HEK293 (cell line): ENCODE data around the gene PDE3B.
"Not testable (repeated sequence)": the region's sequence is repeated elsewhere in the genome, so short reads cannot be mapped to it uniquely, and the experiment has no call there.

Experiments used
- CTCF ChIA-PET: fragments of 350-600 bp; formaldehyde crosslinking; extraction: SDS; loops from one replicate; lab custom pipeline; 2021; ENCODE audit warnings: antibody characterized with exemption; lab: Yijun Ruan, JAX
- POLR2A ChIA-PET: fragments of 300-600 bp; formaldehyde crosslinking; extraction: SDS; loops from one replicate; lab custom pipeline; 2020; ENCODE audit warnings: antibody characterized with exemption, inconsistent platforms; lab: Yijun Ruan, JAX
- H3K27ac ChIP-seq: fragments of 200-500 bp; sonication (Bioruptor generic); 2 replicates; pipeline ENCODE4 v1.5.1; 2014; ENCODE audit warnings: low read depth, low read length, control low read depth, inconsistent platforms; ENCODE audit errors: extremely low read depth
- H3K36me3 ChIP-seq, 2 experiments: fragments of 200-500 bp in 1 of 2; sonication (Bioruptor generic) in 1 of 2; 1 replicate in 1 of 2; 2 replicates in 1 of 2; pipeline ENCODE4 v1.5.1; 2014 to 2017; ENCODE audit warnings: inconsistent platforms in 2 of 2, low read length in 2 of 2; ENCODE audit not compliant: control insufficient read depth in 2 of 2, insufficient read depth in 1 of 2
- H3K4me1 ChIP-seq: fragments of 200-500 bp; sonication (Bioruptor generic); 2 replicates; pipeline ENCODE4 v1.5.1; 2014; ENCODE audit warnings: mild to moderate bottlenecking, low read length, inconsistent platforms; ENCODE audit not compliant: control insufficient read depth, insufficient read depth
- H3K4me3 ChIP-seq: 2 replicates; pipeline ENCODE4 v1.5.1; 2011; ENCODE audit warnings: low read depth, mild to moderate bottlenecking, control low read depth, low read length, moderate library complexity
- H3K9me3 ChIP-seq: fragments of 200-500 bp; sonication (Bioruptor generic); 2 replicates; pipeline ENCODE4 v1.5.1; 2014; ENCODE audit warnings: low read depth, low read length, inconsistent platforms; ENCODE audit not compliant: control insufficient read depth, insufficient read depth
- GLI4 ChIP-seq: fragments of 450-650 bp; formaldehyde crosslinking; IDR thresholded peaks from 2 replicates; pipeline ENCODE4 v1.5.1; 2016; ENCODE audit warnings: missing biosample characterization, missing genetic modification characterization
- GLIS2 ChIP-seq: fragments of 450-650 bp; formaldehyde crosslinking; IDR thresholded peaks from 2 replicates; pipeline ENCODE4 v1.5.1; 2016; ENCODE audit warnings: missing biosample characterization, missing genetic modification characterization
- KLF16 ChIP-seq: fragments of 450-650 bp; formaldehyde crosslinking; IDR thresholded peaks from 2 replicates; pipeline ENCODE4 v1.5.1; 2017; ENCODE audit warnings: missing biosample characterization, missing genetic modification characterization
- MEIS1 ChIP-seq: sonication (generic); formaldehyde crosslinking; IDR thresholded peaks from 2 replicates; pipeline ENCODE4 v1.8.1; 2022; ENCODE audit warnings: missing genetic modification reagents, mild to moderate bottlenecking, borderline replicate concordance
- PRDM1 ChIP-seq: fragments of 450-650 bp; formaldehyde crosslinking; IDR thresholded peaks from 2 replicates; pipeline ENCODE4; 2016; ENCODE audit warnings: missing biosample characterization, missing genetic modification characterization
- ZBTB6 ChIP-seq: fragments of 450-650 bp; formaldehyde crosslinking; IDR thresholded peaks from 2 replicates; pipeline ENCODE4 v1.5.1; 2017; ENCODE audit warnings: missing biosample characterization, missing genetic modification characterization
- ZNF350 ChIP-seq: fragments of 450-650 bp; formaldehyde crosslinking; IDR thresholded peaks from 2 replicates; pipeline ENCODE4 v1.5.0; 2017; ENCODE audit warnings: missing biosample characterization, mild to moderate bottlenecking, missing genetic modification characterization
- ZNF433 ChIP-seq: fragments of 450-650 bp; formaldehyde crosslinking; IDR thresholded peaks from 2 replicates; pipeline ENCODE4 v1.5.1; 2016; ENCODE audit warnings: missing biosample characterization, missing genetic modification characterization, low read depth
- ZNF449 ChIP-seq: fragments of 450-650 bp; formaldehyde crosslinking; IDR thresholded peaks from 2 replicates; pipeline ENCODE4 v1.5.1; 2017; ENCODE audit warnings: missing biosample characterization, mild to moderate bottlenecking, missing genetic modification characterization, moderate library complexity
- ZNF514 ChIP-seq: fragments of 450-650 bp; formaldehyde crosslinking; IDR thresholded peaks from 2 replicates; pipeline ENCODE4 v1.5.1; 2016; ENCODE audit warnings: missing biosample characterization, missing genetic modification characterization
- ZNF521 ChIP-seq: fragments of 450-650 bp; formaldehyde crosslinking; IDR thresholded peaks from 2 replicates; pipeline ENCODE4 v1.5.1; 2017; ENCODE audit warnings: missing biosample characterization, mild to moderate bottlenecking, missing genetic modification characterization
- ZNF529 ChIP-seq: fragments of 450-650 bp; formaldehyde crosslinking; IDR thresholded peaks from 2 replicates; pipeline ENCODE4 v1.5.1; 2017; ENCODE audit warnings: missing genetic modification characterization, missing biosample characterization; ENCODE audit not compliant: insufficient replicate concordance
- ZNF544 ChIP-seq: fragments of 450-650 bp; formaldehyde crosslinking; IDR thresholded peaks from 2 replicates; pipeline ENCODE4 v1.5.0; 2017; ENCODE audit warnings: missing biosample characterization, missing genetic modification characterization
- ZNF548 ChIP-seq: fragments of 450-650 bp; formaldehyde crosslinking; IDR thresholded peaks from 2 replicates; pipeline ENCODE4 v1.5.1; 2016; ENCODE audit warnings: missing biosample characterization, missing genetic modification characterization
- ZNF600 ChIP-seq: fragments of 450-650 bp; formaldehyde crosslinking; IDR thresholded peaks from 2 replicates; pipeline ENCODE4 v1.5.1; 2016; ENCODE audit warnings: missing biosample characterization, missing genetic modification characterization
- ZNF747 ChIP-seq: fragments of 450-650 bp; formaldehyde crosslinking; IDR thresholded peaks from 2 replicates; pipeline ENCODE4 v1.5.1; 2016; ENCODE audit warnings: missing biosample characterization, missing genetic modification characterization
- TF ChIP-seq, protein P1 (sequence below): fragments of 450-650 bp; formaldehyde crosslinking; IDR thresholded peaks from 2 replicates; pipeline ENCODE4 v1.5.1; 2016; ENCODE audit warnings: missing biosample characterization, missing genetic modification characterization
- TF ChIP-seq, protein P2 (sequence below): fragments of 450-650 bp; formaldehyde crosslinking; optimal IDR thresholded peaks from 2 replicates; pipeline ENCODE3; 2016; ENCODE audit warnings: missing biosample characterization, mild to moderate bottlenecking, missing genetic modification characterization
- TF ChIP-seq, protein P3 (sequence below): fragments of 450-650 bp; formaldehyde crosslinking; IDR thresholded peaks from 2 replicates; pipeline ENCODE4 v1.5.1; 2016; ENCODE audit warnings: missing biosample characterization, missing genetic modification characterization

The PDE3B gene

DNA sequence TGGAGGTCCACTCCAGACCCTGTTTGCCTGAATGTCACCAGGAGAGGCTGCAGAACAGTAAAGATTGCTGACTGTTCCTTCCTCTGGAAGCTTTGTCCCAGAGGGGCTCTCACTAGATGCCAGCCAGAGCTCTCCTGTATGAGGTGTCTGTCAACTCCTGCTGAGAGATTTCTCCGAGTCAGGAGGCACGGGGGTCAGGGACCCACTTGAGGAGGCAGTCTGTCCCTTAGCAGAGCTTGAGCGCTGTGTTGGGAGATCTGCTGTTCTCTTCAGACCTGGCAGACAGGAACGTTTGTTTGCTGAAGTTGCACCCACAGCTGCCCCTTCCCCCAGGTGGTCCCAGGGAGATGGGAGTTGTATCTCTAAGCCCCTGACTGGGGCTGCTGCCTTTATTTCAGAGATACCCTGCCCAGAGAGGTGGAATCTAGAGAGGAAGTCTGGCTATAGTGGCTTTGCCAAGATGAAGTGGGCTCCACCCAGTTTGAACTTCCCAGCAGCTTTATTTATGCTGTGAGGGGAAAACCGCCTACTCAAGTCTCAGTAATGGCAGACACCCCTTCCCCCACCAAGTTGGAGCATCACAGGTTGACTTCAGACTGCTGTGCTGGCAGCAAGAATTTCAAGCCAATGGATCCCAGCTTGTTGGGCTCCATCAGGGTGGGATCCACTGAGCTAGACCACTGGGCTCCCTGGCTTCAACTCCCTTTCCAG lies 99.4 kb downstream of the PDE3B start:
- H3K9me3 ChIP-seq, result no peaks in the 10 kb centered on the region
- no peaks in the 10 kb centered on the region for H3K36me3 ChIP-seq
- no peaks in the 10 kb centered on the region for H3K4me1 ChIP-seq
- CTCF ChIA-PET, result interaction anchor here (0.5 to 0.8 kb wide), 2 partner anchors 164 to 197 kb away, joined by 3 read pairs; no protein-coding TSS in a partner anchor
- TF ChIP-seq ZNF548, result no peak
- no peak for TF ChIP-seq GLI4
- TF ChIP-seq ZNF521, result no peak
- TF ChIP-seq KLF16, result no peak
- TF ChIP-seq ZNF350 (tag by site-specific recombination), result no peak
- no peak for TF ChIP-seq ZNF600 (tag by site-specific recombination)
- TF ChIP-seq, protein P1, sequence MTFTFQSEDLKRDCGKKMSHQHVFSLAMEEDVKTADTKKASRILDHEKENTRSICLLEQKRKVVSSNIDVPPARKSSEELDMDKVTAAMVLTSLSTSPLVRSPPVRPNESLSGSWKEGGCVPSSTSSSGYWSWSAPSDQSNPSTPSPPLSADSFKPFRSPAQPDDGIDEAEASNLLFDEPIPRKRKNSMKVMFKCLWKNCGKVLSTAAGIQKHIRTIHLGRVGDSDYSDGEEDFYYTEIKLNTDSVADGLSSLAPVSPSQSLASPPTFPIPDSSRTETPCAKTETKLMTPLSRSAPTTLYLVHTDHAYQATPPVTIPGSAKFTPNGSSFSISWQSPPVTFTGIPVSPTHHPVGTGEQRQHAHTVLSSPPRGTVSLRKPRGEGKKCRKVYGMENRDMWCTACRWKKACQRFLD (tag by site-specific recombination), result no peak
- TF ChIP-seq, protein P2, sequence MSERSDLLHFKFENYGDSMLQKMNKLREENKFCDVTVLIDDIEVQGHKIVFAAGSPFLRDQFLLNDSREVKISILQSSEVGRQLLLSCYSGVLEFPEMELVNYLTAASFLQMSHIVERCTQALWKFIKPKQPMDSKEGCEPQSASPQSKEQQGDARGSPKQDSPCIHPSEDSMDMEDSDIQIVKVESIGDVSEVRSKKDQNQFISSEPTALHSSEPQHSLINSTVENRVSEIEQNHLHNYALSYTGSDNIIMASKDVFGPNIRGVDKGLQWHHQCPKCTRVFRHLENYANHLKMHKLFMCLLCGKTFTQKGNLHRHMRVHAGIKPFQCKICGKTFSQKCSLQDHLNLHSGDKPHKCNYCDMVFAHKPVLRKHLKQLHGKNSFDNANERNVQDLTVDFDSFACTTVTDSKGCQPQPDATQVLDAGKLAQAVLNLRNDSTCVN (tag by site-specific recombination), result no peak
- no peak overlapping the region for H3K4me3 ChIP-seq
- POLR2A ChIA-PET, result no interaction called here
- no peak overlapping the region for H3K27ac ChIP-seq

- H3K27ac ChIP-seq, H3K9me3 ChIP-seq, POLR2A ChIA-PET, H3K4me1 ChIP-seq, H3K36me3 ChIP-seq, H3K4me3 ChIP-seq: not testable (repeated sequence)
- CTCF ChIA-PET, result interaction anchor here (0.5 to 0.6 kb wide), 2 partner anchors 96 to 331 kb away, joined by 4 read pairs; no protein-coding TSS in a partner anchor
Observed at GRCh38 chr11:14743667-14744066, 100.1 kb downstream of the PDE3B start.

- ChIA-PET POLR2A (no interaction called here), CTCF (no interaction called here)
- TF ChIP-seq ZNF529 (tag by site-specific recombination) (no peak), MEIS1 (CRISPR knock-in tag) (no peak), GLIS2 (tag by site-specific recombination) (no peak), ZBTB6 (tag by site-specific recombination) (no peak), ZNF544 (no peak), ZNF747 (no peak), ZNF514 (tag by site-specific recombination) (no peak), PRDM1 (no peak), ZNF433 (tag by site-specific recombination) (no peak), ZNF449 (tag by site-specific recombination) (no peak)
- TF ChIP-seq, protein P3, sequence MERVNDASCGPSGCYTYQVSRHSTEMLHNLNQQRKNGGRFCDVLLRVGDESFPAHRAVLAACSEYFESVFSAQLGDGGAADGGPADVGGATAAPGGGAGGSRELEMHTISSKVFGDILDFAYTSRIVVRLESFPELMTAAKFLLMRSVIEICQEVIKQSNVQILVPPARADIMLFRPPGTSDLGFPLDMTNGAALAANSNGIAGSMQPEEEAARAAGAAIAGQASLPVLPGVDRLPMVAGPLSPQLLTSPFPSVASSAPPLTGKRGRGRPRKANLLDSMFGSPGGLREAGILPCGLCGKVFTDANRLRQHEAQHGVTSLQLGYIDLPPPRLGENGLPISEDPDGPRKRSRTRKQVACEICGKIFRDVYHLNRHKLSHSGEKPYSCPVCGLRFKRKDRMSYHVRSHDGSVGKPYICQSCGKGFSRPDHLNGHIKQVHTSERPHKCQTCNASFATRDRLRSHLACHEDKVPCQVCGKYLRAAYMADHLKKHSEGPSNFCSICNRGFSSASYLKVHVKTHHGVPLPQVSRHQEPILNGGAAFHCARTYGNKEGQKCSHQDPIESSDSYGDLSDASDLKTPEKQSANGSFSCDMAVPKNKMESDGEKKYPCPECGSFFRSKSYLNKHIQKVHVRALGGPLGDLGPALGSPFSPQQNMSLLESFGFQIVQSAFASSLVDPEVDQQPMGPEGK (tag by site-specific recombination), result no peak
- TF ChIP-seq, protein P1 (tag by site-specific recombination), result no peak
- Histone ChIP-seq H3K27ac (no peak overlapping the region), H3K9me3 (no peaks in the 10 kb centered on the region), H3K4me3 (no peak overlapping the region), H3K4me1 (no peaks in the 10 kb centered on the region), H3K36me3 (no peaks in the 10 kb centered on the region)
Observed at GRCh38 chr11:14746857-14747395, 103.3 kb downstream of the PDE3B start.
